HepG2 (cell line): ENCODE measurements around the gene SLC9A8. TPM values are rescaled to one million over a fixed set of nuclear protein-coding genes. Genes with fewer than 3 reads are reported as not detected.

Experiments used
- ATAC-seq: fragments of 200-7000 bp; cut with Tn5 transposase; 3 replicates; pipeline ENCODE4 v1.9.1; 2020; ENCODE audit warnings: mild to moderate bottlenecking, moderate library complexity
- BruUV-seq: library from RNA; stranded (reverse); fragments of 400-500 nt; replicated peaks from 2 replicates; lab custom pipeline; 2021; lab: Mats Ljungman, UMichigan
- CTCF ChIA-PET: fragments of 300-600 bp; formaldehyde crosslinking; extraction: SDS; loops from one replicate; lab custom pipeline; 2021; ENCODE audit warnings: low total read pairs, inconsistent platforms, low intra/inter-chr PET ratio; lab: Yijun Ruan, JAX
- POLR2A ChIA-PET: fragments of 350-600 bp; sonication (Branson Sonifier 250); formaldehyde crosslinking; loops from one replicate; lab custom pipeline; 2020; ENCODE audit warnings: antibody characterized with exemption, inconsistent platforms; lab: Yijun Ruan, JAX
- DNase-seq: peaks from one replicate; pipeline ENCODE4 v3.0.0-alpha.2; 2015; ENCODE audit warnings: low spot score
- FAIRE-seq: peaks from 3 replicates; lab custom pipeline; 2011; peaks lifted over from hg19 to GRCh38; lab: Jason Lieb, UNC
- H2AFZ ChIP-seq: one replicate; pipeline ENCODE4 v1.6.1; 2011; ENCODE audit warnings: low read length, inconsistent platforms
- H3K27ac ChIP-seq: fragments of 300-600 bp; 3 replicates; pipeline ENCODE4 v1.8.0; 2011; ENCODE audit warnings: mixed run types, mild to moderate bottlenecking, mixed read lengths, low read length, inconsistent platforms; ENCODE audit not compliant: insufficient read depth; ENCODE audit errors: extremely low read length
- H3K27me3 ChIP-seq, 2 experiments: fragments of 200-600 bp in 1 of 2; 2 replicates in 1 of 2; 3 replicates in 1 of 2; pipeline versions ENCODE4 v1.6.0 to v1.8.0; 2011; ENCODE audit warnings: low read length in 2 of 2, mild to moderate bottlenecking in 2 of 2, moderate library complexity in 2 of 2, inconsistent platforms in 1 of 2; ENCODE audit not compliant: insufficient read depth in 2 of 2, control insufficient read depth in 1 of 2
- H3K36me3 ChIP-seq, 2 experiments: fragments of 200-600 bp in 1 of 2; replicated peaks in 1 of 2; 2 replicates in 1 of 2; 3 replicates in 1 of 2; pipeline versions ENCODE4 v1.5.1 to v1.8.0; 2011; ENCODE audit warnings: low read length in 2 of 2, inconsistent platforms in 1 of 2; ENCODE audit not compliant: insufficient read depth in 2 of 2, control insufficient read depth in 1 of 2
- H3K4me1 ChIP-seq: 2 replicates; pipeline ENCODE4 v1.5.1; 2012; ENCODE audit warnings: low read length, inconsistent platforms; ENCODE audit not compliant: insufficient read depth
- H3K4me2 ChIP-seq: 2 replicates; pipeline ENCODE4 v1.6.0; 2011; ENCODE audit warnings: low read depth, low read length, inconsistent platforms
- H3K4me3 ChIP-seq, 3 experiments: fragments of 200-600 bp in 1 of 3; sonication (generic), shearing (Covaris generic) in 1 of 3; replicated peaks in 1 of 3; 2 replicates each; pipeline ENCODE4 v1.5.1; 2011 to 2016; ENCODE audit warnings: low read length in 3 of 3, inconsistent platforms in 2 of 3, low read depth in 2 of 3, mild to moderate bottlenecking in 2 of 3, control low read depth in 1 of 3, mixed read lengths in 1 of 3; ENCODE audit not compliant: insufficient read depth in 1 of 3
- H3K79me2 ChIP-seq: one replicate; pipeline ENCODE4 v1.6.1; 2011; ENCODE audit warnings: low read length, inconsistent platforms; ENCODE audit not compliant: insufficient read depth
- H3K9ac ChIP-seq: 2 replicates; pipeline ENCODE4 v1.6.0; 2011; ENCODE audit warnings: mild to moderate bottlenecking, low read depth, low read length, inconsistent platforms; ENCODE audit not compliant: insufficient read depth
- H3K9me3 ChIP-seq: 2 replicates; pipeline ENCODE4 v1.5.1; 2012; ENCODE audit warnings: mild to moderate bottlenecking, low read length
- H4K20me1 ChIP-seq: 2 replicates; pipeline ENCODE4 v1.6.0; 2011; ENCODE audit warnings: inconsistent platforms, mild to moderate bottlenecking, low read length, moderate library complexity; ENCODE audit not compliant: insufficient read depth
- DR1 ChIP-seq: sonication (generic); formaldehyde crosslinking; IDR thresholded peaks from 2 replicates; pipeline ENCODE4 v1.8.0; 2021; ENCODE audit warnings: mild to moderate bottlenecking, missing genetic modification reagents, inconsistent platforms
- GABPB1 ChIP-seq: IDR thresholded peaks from 2 replicates; pipeline ENCODE4 v1.6.1; 2016; ENCODE audit warnings: mild to moderate bottlenecking, missing genetic modification reagents, moderate library complexity, missing compliant biosample characterization
- RBFOX2 ChIP-seq: fragments of 200-400 bp; formaldehyde crosslinking; IDR thresholded peaks from 2 replicates; pipeline ENCODE4 v1.6.1; 2017; ENCODE audit warnings: low read depth, mild to moderate bottlenecking, low read length
- SALL1 ChIP-seq: sonication (generic); formaldehyde crosslinking; IDR thresholded peaks from 2 replicates; pipeline ENCODE4 v1.8.0; 2022; ENCODE audit warnings: mild to moderate bottlenecking, missing genetic modification reagents
- TP53 ChIP-seq: sonication (generic); formaldehyde crosslinking; conservative IDR thresholded peaks from 2 replicates; pipeline ENCODE4 v1.4.0; 2020; ENCODE audit warnings: missing genetic modification reagents
- ZFP36L2 ChIP-seq: sonication (generic); formaldehyde crosslinking; IDR thresholded peaks from 2 replicates; pipeline ENCODE4 v1.4.0; 2020; ENCODE audit warnings: missing genetic modification reagents
- ZNF224 ChIP-seq: sonication (generic); formaldehyde crosslinking; IDR thresholded peaks from 2 replicates; pipeline ENCODE4 v1.5.0; 2020; ENCODE audit warnings: mild to moderate bottlenecking, missing genetic modification reagents
- ZNF274 ChIP-seq: sonication (generic); formaldehyde crosslinking; IDR thresholded peaks from 2 replicates; pipeline ENCODE4 v1.5.1; 2020; ENCODE audit warnings: mild to moderate bottlenecking, missing genetic modification reagents
- ZNF766 ChIP-seq: sonication (generic); formaldehyde crosslinking; IDR thresholded peaks from 2 replicates; pipeline ENCODE4 v1.5.0; 2020; ENCODE audit warnings: missing genetic modification reagents, borderline replicate concordance
- ZNF775 ChIP-seq: sonication (generic); formaldehyde crosslinking; IDR thresholded peaks from 2 replicates; pipeline ENCODE4 v1.4.0; 2020; ENCODE audit warnings: missing genetic modification reagents, mild to moderate bottlenecking, moderate library complexity, borderline replicate concordance
- WGBS: methylation state at CpG from one replicate; pipeline ENCODE4 v1.1.6; 2017; ENCODE audit warnings: low lambda C conversion rate; 5-methylcytosine and 5-hydroxymethylcytosine counted together
- in situ Hi-C: cut with HindIII; loops from 2 replicates; pipeline ENCODE4 v1.10.0; 2017; ENCODE audit warnings: low pct_unique_long_range_greater_than_20kb; ENCODE audit not compliant: extremely low pct_ligation_motif_present
- intact Hi-C: fragments of 100-400 bp; cut with micrococcal nuclease; formaldehyde crosslinking; loops from one replicate; pipeline ENCODE4 v1.10.0; 2022; ENCODE audit not compliant: unreplicated experiment
- polyA plus RNA-seq, 8 experiments: library from polyadenylated mRNA; depleted of rRNA in 3 of 8; stranded (reverse) in 7 of 8; unstranded in 1 of 8; fragments of >200 nt; fragmentation: Illumina TruSeq in 4 of 8; extraction: Trizol in 4 of 8; gene quantifications; 2 replicates each; pipeline versions ENCODE4 v1.2.1 to v1.2.3, GENCODE V29; 2011 to 2016; ENCODE audit warnings: low read depth in 4 of 8, missing spikeins in 1 of 8, mixed read lengths in 1 of 8; ENCODE audit not compliant: insufficient read depth in 1 of 8
- total RNA-seq, 5 experiments: library from RNA; depleted of rRNA; stranded (reverse); fragments of >200 nt; fragmentation: Illumina TruSeq; extraction: Trizol; gene quantifications; 2 replicates each; pipeline ENCODE4 v1.2.3, GENCODE V29; 2016; ENCODE audit warnings: low read depth in 1 of 5
- TF ChIP-seq, protein P1 (sequence below): sonication (generic); formaldehyde crosslinking; IDR thresholded peaks from 2 replicates; pipeline ENCODE4 v1.5.1; 2020; ENCODE audit warnings: missing genetic modification reagents, mild to moderate bottlenecking, borderline replicate concordance
- TF ChIP-seq, protein P2 (sequence below): IDR thresholded peaks from 2 replicates; pipeline ENCODE4 v1.6.1; 2012; ENCODE audit warnings: low read length, improper control_type of control experiment
- TF ChIP-seq, protein P3 (sequence below): sonication (generic); formaldehyde crosslinking; IDR thresholded peaks from 2 replicates; pipeline ENCODE4 v1.5.0; 2020; ENCODE audit warnings: mild to moderate bottlenecking, missing genetic modification reagents
- TF ChIP-seq, protein P4 (sequence below): sonication (generic); formaldehyde crosslinking; IDR thresholded peaks from 2 replicates; pipeline ENCODE4 v1.8.1; 2023; ENCODE audit warnings: mild to moderate bottlenecking, missing genetic modification reagents

Gene SLC9A8
- total and polyA plus RNA-seq, 2 of the 13 experiments (the other 11 are each of a cell fraction or from before 2014, with no cell fraction given): 4.1 to 7.4 TPM

- ATAC-seq (peak; percentile 64), FAIRE-seq (no peak), DNase-seq (peak; percentile 56)
- in situ Hi-C loops (no loop called here), intact Hi-C loops (no loop called here)
- H3K9me3 ChIP-seq: no peaks in the 10 kb centered on the region; the same call in 1 of the 2 replicates
- peak overlapping the region in 2 of 3 experiments; percentile 21 to 39; a peak in 2 of 6 replicates for H3K4me3 ChIP-seq
- H2AFZ ChIP-seq: peak overlapping the region; percentile 84
- H3K36me3 ChIP-seq: no peaks in the 10 kb centered on the region
- ChIA-PET CTCF (no interaction called here), POLR2A (interaction anchor here (0.5 to 3.5 kb wide), 2 partner anchors 12 to 78 kb away, joined by 5 to 20 read pairs; partner anchors contain the start of gene SLC9A8)
- H3K27ac ChIP-seq: no peak overlapping the region
- peak overlapping the region; percentile 74 for H3K4me2 ChIP-seq
- no peaks in the 10 kb centered on the region for H3K27me3 ChIP-seq
- WGBS: 12% methylated on average over 8 of the region's 8 CpGs
- H3K79me2 ChIP-seq: no peaks in the 10 kb centered on the region
- H3K9ac ChIP-seq: peak overlapping the region; percentile 9; the same call in 1 of the 2 replicates
- H4K20me1 ChIP-seq: no peaks in the 10 kb centered on the region
- peaks cover 52% of the 10 kb centered on the region for H3K4me1 ChIP-seq
- BruUV-seq: no TSS peak
- no peak for TF ChIP-seq ZNF775 (CRISPR knock-in tag)
- TF ChIP-seq, protein P1, sequence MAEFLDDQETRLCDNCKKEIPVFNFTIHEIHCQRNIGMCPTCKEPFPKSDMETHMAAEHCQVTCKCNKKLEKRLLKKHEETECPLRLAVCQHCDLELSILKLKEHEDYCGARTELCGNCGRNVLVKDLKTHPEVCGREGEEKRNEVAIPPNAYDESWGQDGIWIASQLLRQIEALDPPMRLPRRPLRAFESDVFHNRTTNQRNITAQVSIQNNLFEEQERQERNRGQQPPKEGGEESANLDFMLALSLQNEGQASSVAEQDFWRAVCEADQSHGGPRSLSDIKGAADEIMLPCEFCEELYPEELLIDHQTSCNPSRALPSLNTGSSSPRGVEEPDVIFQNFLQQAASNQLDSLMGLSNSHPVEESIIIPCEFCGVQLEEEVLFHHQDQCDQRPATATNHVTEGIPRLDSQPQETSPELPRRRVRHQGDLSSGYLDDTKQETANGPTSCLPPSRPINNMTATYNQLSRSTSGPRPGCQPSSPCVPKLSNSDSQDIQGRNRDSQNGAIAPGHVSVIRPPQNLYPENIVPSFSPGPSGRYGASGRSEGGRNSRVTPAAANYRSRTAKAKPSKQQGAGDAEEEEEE (CRISPR knock-in tag): no peak
- TF ChIP-seq, protein P2, sequence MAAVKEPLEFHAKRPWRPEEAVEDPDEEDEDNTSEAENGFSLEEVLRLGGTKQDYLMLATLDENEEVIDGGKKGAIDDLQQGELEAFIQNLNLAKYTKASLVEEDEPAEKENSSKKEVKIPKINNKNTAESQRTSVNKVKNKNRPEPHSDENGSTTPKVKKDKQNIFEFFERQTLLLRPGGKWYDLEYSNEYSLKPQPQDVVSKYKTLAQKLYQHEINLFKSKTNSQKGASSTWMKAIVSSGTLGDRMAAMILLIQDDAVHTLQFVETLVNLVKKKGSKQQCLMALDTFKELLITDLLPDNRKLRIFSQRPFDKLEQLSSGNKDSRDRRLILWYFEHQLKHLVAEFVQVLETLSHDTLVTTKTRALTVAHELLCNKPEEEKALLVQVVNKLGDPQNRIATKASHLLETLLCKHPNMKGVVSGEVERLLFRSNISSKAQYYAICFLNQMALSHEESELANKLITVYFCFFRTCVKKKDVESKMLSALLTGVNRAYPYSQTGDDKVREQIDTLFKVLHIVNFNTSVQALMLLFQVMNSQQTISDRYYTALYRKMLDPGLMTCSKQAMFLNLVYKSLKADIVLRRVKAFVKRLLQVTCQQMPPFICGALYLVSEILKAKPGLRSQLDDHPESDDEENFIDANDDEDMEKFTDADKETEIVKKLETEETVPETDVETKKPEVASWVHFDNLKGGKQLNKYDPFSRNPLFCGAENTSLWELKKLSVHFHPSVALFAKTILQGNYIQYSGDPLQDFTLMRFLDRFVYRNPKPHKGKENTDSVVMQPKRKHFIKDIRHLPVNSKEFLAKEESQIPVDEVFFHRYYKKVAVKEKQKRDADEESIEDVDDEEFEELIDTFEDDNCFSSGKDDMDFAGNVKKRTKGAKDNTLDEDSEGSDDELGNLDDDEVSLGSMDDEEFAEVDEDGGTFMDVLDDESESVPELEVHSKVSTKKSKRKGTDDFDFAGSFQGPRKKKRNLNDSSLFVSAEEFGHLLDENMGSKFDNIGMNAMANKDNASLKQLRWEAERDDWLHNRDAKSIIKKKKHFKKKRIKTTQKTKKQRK: no peak
- no peak for TF ChIP-seq DR1 (CRISPR knock-in tag)
- no peak for TF ChIP-seq RBFOX2
- TF ChIP-seq ZNF224 (CRISPR knock-in tag): no peak
- TF ChIP-seq ZFP36L2 (CRISPR knock-in tag): no peak
- TF ChIP-seq ZNF274 (CRISPR knock-in tag): no peak
- TF ChIP-seq, protein P3, sequence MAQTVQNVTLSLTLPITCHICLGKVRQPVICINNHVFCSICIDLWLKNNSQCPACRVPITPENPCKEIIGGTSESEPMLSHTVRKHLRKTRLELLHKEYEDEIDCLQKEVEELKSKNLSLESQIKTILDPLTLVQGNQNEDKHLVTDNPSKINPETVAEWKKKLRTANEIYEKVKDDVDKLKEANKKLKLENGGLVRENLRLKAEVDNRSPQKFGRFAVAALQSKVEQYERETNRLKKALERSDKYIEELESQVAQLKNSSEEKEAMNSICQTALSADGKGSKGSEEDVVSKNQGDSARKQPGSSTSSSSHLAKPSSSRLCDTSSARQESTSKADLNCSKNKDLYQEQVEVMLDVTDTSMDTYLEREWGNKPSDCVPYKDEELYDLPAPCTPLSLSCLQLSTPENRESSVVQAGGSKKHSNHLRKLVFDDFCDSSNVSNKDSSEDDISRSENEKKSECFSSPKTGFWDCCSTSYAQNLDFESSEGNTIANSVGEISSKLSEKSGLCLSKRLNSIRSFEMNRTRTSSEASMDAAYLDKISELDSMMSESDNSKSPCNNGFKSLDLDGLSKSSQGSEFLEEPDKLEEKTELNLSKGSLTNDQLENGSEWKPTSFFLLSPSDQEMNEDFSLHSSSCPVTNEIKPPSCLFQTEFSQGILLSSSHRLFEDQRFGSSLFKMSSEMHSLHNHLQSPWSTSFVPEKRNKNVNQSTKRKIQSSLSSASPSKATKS (CRISPR knock-in tag): no peak
- no peak for TF ChIP-seq TP53
- TF ChIP-seq SALL1: peak; percentile 76; the same call in 1 of the 2 replicates
- TF ChIP-seq, protein P4, sequence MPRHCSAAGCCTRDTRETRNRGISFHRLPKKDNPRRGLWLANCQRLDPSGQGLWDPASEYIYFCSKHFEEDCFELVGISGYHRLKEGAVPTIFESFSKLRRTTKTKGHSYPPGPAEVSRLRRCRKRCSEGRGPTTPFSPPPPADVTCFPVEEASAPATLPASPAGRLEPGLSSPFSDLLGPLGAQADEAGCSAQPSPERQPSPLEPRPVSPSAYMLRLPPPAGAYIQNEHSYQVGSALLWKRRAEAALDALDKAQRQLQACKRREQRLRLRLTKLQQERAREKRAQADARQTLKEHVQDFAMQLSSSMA (CRISPR knock-in tag): no peak
- TF ChIP-seq GABPB1 (CRISPR knock-in tag): no peak
- no peak for TF ChIP-seq ZNF766 (CRISPR knock-in tag)
Observed at GRCh38 chr20:49799698-49800097, 12.9 kb upstream of the SLC9A8 start.
